HG03095 (cell line): ENCODE data around the gene PRKCD.

ENCODE experiments used
- ATAC-seq: cut with Tn5 transposase; IDR thresholded peaks from one replicate; pipeline ENCODE4 v1.9.1; 2021; ENCODE audit warnings: moderate library complexity; ENCODE audit not compliant: unreplicated experiment

The PRKCD gene

GRCh38 chr3:53154881-53155285, 6.1 kb upstream of the PRKCD start:
- no peak for ATAC-seq

- no peak for ATAC-seq
Measured at GRCh38 chr3:53155760-53156159, 5.2 kb upstream of the PRKCD start.

GRCh38 chr3:53156368-53156834, 4.6 kb upstream of the PRKCD start:
- no peak for ATAC-seq

- no peak for ATAC-seq
Measured at GRCh38 chr3:53157974-53158580, 2.9 kb upstream of the PRKCD start.

GRCh38 chr3:53158765-53159155, 2.2 kb upstream of the PRKCD start:
- no peak for ATAC-seq

GRCh38 chr3:53159156-53160060, 1.6 kb upstream of the PRKCD start:
- no peak for ATAC-seq

- no peak for ATAC-seq
Measured at GRCh38 chr3:53160061-53160659, 849 bp upstream of the PRKCD start.

- ATAC-seq, result no peak
Measured at GRCh38 chr3:53161450-53161819, 426 bp downstream of the PRKCD start.

GRCh38 chr3:53161820-53162671, 1.0 kb downstream of the PRKCD start:
- ATAC-seq, result no peak

- no peak for ATAC-seq
Measured at GRCh38 chr3:53162672-53163443, 1.8 kb downstream of the PRKCD start.

GRCh38 chr3:53163444-53164387, 2.7 kb downstream of the PRKCD start:
- no peak for ATAC-seq

GRCh38 chr3:53164911-53165310, 3.9 kb downstream of the PRKCD start:
- ATAC-seq, result no peak

GRCh38 chr3:53166206-53166605, 5.2 kb downstream of the PRKCD start:
- no peak for ATAC-seq

GRCh38 chr3:53166781-53167291, 5.8 kb downstream of the PRKCD start:
- no peak for ATAC-seq

- no peak for ATAC-seq
Measured at GRCh38 chr3:53167418-53168174, 6.6 kb downstream of the PRKCD start.

GRCh38 chr3:53168175-53168923, 7.3 kb downstream of the PRKCD start:
- no peak for ATAC-seq

GRCh38 chr3:53169045-53169831, 8.2 kb downstream of the PRKCD start:
- ATAC-seq, result no peak
